HG02642 (cell line): Measurements from ENCODE around the gene ARHGEF6.
A peak's percentile ranks its signal among the peaks of the same experiment; 100 is the strongest.

ENCODE experiments used
- ATAC-seq: cut with Tn5 transposase; IDR thresholded peaks from one replicate; pipeline ENCODE4 v1.9.1; 2021; ENCODE audit warnings: mild to moderate bottlenecking; ENCODE audit not compliant: unreplicated experiment, poor library complexity

The ARHGEF6 gene

DNA sequence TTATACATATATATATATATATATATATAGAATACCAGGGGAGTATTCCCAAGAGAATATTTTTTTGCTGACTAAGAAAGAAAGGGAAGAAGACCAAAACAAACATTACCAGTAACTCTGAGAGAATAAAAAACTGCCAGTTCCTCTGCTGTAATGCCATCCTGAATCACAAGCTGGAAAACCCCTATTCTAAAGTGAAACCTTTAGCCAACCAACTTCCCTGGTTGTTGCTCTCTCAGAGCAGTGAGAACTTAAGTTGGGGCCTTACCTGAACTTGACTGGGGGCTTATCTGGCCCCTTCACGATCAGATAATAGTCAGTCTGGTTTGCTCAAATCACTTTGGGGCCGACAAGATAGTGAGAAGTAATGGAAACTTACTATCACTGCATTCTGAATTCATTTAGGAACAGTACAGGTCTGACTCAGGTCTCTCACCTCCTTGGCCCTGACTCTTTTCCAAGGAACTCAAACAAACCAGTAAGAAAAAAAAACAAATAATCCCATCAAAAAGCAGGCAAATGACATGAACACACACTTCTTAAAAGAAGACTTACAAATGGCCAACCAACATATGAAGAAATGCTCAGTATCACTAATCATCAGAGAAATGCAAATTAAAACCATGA is 70.3 kb downstream of the ARHGEF6 start:
- peak; percentile 47 for ATAC-seq

GRCh38 chrX:136708348-136708747 is 72.4 kb downstream of the ARHGEF6 start:
- ATAC-seq: no peak

- no peak for ATAC-seq
Observed at GRCh38 chrX:136697156-136697555, 83.6 kb downstream of the ARHGEF6 start.

- peak; percentile 68 for ATAC-seq
Observed at GRCh38 chrX:136694431-136695087, 86.2 kb downstream of the ARHGEF6 start.

DNA sequence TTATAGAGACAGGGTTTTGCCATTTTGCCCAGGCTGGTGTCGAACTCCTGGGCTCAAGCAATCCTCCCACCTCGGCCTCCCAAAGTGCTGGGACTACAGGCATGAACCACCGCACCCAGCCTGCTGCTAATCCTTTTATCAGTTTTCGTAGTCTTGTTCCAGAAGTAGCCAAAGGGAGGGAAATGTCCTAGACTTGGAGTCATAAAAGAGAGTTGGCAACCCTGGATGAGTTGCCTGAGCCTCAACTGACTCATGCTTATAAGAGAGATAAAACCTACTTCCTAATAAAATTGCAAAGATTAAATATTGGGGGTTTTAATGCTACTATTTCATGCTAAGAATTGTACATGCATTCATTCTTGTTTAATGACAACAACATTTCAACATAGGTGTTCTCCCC is 88.5 kb downstream of the ARHGEF6 start:
- ATAC-seq: no peak

DNA sequence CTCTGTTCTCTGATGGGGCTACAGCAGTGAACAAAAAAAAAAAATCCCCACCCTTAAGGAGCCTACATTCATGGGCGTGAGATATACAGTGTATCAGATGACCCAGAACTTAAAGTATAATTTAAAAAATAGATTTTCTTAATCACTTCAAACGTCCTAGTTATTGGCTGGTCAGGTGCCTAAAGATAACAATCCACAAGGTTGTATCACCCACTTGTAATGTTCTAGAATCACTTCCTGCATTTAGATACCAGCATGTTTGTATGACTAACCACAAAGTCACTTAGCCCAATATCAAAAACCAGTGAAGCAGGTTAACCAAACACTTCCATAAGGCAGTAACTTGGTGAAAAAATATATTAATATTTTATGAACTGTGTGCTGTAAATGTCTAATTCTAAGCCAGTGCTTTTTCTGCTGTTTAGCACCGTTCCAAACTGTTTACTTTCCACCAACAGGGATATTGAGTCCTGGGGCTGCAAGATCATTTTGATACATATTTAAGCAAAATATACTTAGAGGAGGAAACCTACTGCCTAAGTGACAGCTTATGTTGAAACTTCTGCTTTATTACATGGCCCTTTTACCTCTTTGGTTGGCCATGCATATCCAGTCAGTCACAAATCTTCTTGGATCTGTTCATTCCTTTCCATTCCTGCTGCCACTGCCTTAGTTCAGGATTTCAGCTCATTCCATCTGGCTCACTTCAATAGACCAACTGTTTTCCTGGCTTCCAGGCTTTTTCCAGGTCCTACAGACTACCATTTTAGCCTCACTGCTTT is 89.5 kb downstream of the ARHGEF6 start:
- no peak for ATAC-seq

GRCh38 chrX:136689436-136689835 is 91.3 kb downstream of the ARHGEF6 start:
- no peak for ATAC-seq

DNA sequence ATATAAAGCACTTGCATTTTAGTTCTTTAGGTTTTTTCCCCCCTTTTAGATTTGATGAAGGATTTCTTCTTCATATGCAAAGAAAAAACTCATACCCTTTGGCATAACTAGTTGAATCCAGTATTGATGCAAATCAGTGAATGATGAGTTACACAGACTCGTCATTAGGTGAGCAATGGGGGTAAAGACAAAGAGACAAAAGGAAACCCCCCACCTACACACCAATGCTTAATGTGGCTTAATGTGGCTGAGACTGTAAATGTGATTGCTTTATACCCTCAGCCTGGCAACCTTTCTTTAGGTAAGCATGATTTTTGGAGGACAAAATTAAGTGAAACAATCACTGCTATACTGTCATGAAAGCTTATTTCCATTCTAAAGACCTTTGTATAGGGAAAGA is 93.3 kb downstream of the ARHGEF6 start:
- ATAC-seq: no peak

- no peak for ATAC-seq
Observed at GRCh38 chrX:136684120-136684519, 96.6 kb downstream of the ARHGEF6 start.

DNA sequence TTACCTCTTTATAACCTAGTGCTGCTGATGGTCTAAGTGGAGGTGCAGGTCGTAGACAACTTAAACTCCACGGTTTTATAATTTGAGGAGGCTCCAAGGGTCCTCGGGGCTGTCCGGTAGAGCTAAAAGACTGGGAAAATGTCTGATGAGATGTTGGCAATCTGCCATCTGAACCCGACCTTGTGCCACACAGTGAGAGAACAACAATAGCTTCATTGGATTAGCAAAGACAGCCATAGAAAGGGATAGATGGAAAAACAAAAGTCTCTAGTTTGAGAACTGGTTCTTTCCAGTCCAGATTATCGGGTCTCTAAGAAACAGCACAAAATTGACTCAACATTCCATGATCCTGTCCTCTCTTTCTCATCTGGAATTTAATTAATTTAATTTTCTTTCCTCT is 101.2 kb downstream of the ARHGEF6 start:
- no peak for ATAC-seq

DNA sequence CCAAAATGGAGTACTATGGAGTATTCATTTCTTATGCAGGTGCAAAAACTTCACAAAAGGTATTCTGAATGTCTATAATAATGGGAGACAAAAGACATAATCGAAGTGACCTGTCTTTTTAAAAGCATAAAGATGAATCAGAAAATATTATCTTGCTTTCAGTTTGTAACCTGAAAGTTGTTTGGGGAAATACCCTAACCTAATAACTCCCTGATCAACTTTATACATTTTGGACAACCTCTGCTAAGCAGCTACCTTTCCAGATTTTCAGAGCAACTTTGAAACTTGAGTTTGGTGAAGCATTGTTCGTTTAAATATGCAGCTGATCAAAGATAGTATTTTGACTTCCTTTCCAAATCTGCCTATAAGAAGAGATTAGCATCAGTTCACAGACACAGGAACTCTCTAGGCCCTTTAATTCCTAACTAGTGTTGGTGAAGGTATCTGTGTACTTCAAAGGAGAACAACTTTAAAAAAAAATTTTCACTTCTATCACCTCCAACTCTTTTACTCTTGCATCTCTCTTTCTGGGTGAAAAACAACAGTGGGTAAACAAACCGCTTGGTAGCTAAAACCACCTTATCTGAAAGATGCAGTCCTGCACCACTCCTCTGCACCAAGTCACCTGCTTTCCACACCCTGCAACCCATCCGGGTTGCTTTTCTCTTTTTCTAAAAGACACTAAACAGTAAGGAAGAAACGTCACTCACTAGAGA is 106.3 kb downstream of the ARHGEF6 start:
- peak; percentile 25 for ATAC-seq

- peak; percentile 39 for ATAC-seq
Observed at GRCh38 chrX:136671006-136671610, 109.6 kb downstream of the ARHGEF6 start.

GRCh38 chrX:136667446-136668168 is 113.1 kb downstream of the ARHGEF6 start:
- no peak for ATAC-seq

- ATAC-seq: peak; percentile 55
Observed at GRCh38 chrX:136666088-136666487, 114.6 kb downstream of the ARHGEF6 start.

GRCh38 chrX:136665258-136665900 is 115.4 kb downstream of the ARHGEF6 start:
- ATAC-seq: peak; percentile 69

DNA sequence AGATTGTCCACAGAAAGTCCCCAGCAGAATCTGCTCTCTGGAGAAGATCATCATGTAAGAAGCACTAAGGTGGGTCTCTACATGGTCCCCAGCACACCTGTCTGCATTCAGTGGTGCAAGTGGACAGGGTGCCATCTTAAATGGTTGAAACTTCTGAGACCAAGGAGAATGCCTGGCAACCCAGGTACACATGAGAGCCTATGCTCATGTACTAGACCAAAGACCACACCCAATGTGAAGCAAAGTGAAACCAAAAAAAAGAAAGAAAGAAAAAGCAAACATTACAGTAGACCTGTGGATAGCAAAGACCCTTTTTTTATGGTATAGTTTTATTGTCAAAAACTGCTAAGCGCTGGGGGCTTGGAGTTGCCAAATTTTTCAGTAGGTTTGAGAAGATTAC is 117.8 kb downstream of the ARHGEF6 start:
- no peak for ATAC-seq

GRCh38 chrX:136662104-136662503 is 118.6 kb downstream of the ARHGEF6 start:
- no peak for ATAC-seq

DNA sequence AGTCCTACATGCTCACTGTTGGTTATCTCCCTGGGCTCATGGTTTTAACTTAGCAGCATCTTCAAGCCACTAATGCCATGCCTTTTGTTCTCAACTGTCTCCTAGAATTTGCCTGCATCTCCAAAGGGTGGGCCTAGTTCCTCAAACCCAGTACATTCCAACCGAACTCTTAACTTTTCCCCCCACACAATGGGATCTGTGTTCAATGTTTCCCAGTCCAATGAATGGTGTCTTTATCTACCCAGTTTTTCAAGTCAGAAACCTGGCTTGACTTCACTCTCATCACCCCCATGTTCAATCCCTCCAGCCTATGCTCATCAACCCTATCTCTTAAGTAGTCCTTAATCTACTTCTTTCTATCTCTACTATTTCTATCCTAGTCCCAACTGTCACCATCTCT is 119.8 kb downstream of the ARHGEF6 start:
- no peak for ATAC-seq

GRCh38 chrX:136659174-136659573 is 121.6 kb downstream of the ARHGEF6 start:
- ATAC-seq: no peak
